C4-2B (cell line): ENCODE results near the gene NLE1.
"Not testable (repeated sequence)": the region's sequence is repeated elsewhere in the genome, so short reads cannot be mapped to it uniquely, and the experiment has no call there.

Experiments used
- H3K27ac ChIP-seq: fragments of 450-650 bp; 2 replicates; pipeline ENCODE4 v1.5.1; 2017
- CTCF ChIP-seq: fragments of 450-650 bp; conservative IDR thresholded peaks from 2 replicates; pipeline ENCODE4 v1.5.1; 2017; ENCODE audit warnings: mild to moderate bottlenecking
- ZFX ChIP-seq: fragments of 450-650 bp; IDR thresholded peaks from 2 replicates; pipeline ENCODE4 v1.6.1; 2017

NLE1 gene

GRCh38 chr17:35183332-35183731 is 41.2 kb upstream of the NLE1 start:
- H3K27ac ChIP-seq: no peak overlapping the region
- TF ChIP-seq CTCF (no peak), ZFX (no peak)

GRCh38 chr17:35179379-35179778 is 37.3 kb upstream of the NLE1 start:
- H3K27ac ChIP-seq: not testable (repeated sequence)

GRCh38 chr17:35176897-35177296 is 34.8 kb upstream of the NLE1 start:
- TF ChIP-seq CTCF (no peak), ZFX (no peak)
- no peak overlapping the region for H3K27ac ChIP-seq

GRCh38 chr17:35175638-35176415 is 33.7 kb upstream of the NLE1 start:
- TF ChIP-seq CTCF (no peak), ZFX (no peak)
- H3K27ac ChIP-seq: no peak overlapping the region

- H3K27ac ChIP-seq: no peak overlapping the region
- no peak for TF ChIP-seq ZFX
- no peak for TF ChIP-seq CTCF
Measured at GRCh38 chr17:35174835-35175334, 32.8 kb upstream of the NLE1 start.

- H3K27ac ChIP-seq: not testable (repeated sequence)
Measured at GRCh38 chr17:35172321-35172720, 30.2 kb upstream of the NLE1 start.

- TF ChIP-seq ZFX (no peak), CTCF (no peak; the same call in 1 of the 2 replicates)
- H3K27ac ChIP-seq: no peak overlapping the region
Measured at GRCh38 chr17:35171834-35172233, 29.7 kb upstream of the NLE1 start.

GRCh38 chr17:35170968-35171771 is 29.1 kb upstream of the NLE1 start:
- TF ChIP-seq ZFX (no peak), CTCF (no peak; the same call in 1 of the 2 replicates)
- no peak overlapping the region for H3K27ac ChIP-seq
